ENCODE measurements around the gene TLCD5. TPM values are rescaled to one million over a fixed set of nuclear protein-coding genes. Genes with fewer than 3 reads are reported as not detected.

TLCD5 gene
- total RNA-seq, 1 experiment from 2014 or later: 7.1 TPM

DNA sequence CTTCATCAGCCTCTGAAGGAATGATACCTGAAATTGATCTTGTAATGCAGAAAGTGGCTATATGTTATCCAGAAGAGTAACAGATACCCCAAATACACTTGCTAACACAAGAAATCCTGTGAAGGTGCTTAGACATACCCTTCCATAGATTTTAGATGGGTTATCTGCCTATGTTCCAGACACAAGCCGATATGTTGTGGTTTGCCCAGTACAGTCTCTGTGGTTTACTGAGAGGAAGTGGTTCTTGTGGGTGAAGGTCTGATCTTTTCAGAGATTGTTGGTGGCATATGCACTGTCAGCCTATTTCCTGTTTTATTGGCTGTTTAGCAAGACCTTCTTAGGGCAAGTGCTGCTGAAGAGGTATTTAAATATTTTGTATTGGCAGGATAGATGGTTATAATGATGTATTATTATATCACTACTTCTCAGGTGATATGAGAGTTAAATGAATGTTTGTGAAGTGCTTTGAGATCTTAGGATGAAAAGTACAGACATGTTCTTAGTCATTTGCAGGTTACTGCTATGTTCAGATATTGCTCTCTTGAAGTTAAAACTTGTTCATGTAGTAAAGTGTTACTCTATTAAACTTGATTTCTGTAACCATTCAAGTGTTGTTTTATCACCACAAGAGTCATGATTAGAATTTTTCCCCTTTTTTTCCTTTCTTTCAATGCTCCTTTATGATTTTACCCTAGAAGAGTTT is 19.4 kb downstream of the TLCD5 start:
- H2BK120ac ChIP-seq (ENCODE audit: low read depth, low read length, poor library complexity, severe bottlenecking): no peak overlapping the region
- H3K9me3 ChIP-seq (ENCODE audit: control insufficient read depth, low read depth, low read length): no peaks in the 10 kb centered on the region
- no peak overlapping the region for H2BK12ac ChIP-seq (ENCODE audit: insufficient read length, low read depth, low read length)
- no peaks in the 10 kb centered on the region for H4K20me1 ChIP-seq (ENCODE audit: control insufficient read depth, insufficient read depth, insufficient read length)
- no peak overlapping the region for H3K18ac ChIP-seq (ENCODE audit: insufficient read length, low read depth, low read length)
- H3K79me1 ChIP-seq (ENCODE audit: insufficient read depth, low read depth, low read length, poor library complexity, severe bottlenecking): peaks cover 7% of the 10 kb centered on the region
- H3K79me2 ChIP-seq (ENCODE audit: insufficient read depth, low read length): peaks cover 9% of the 10 kb centered on the region; the same call in 1 of the 2 replicates
- no peak overlapping the region for H2BK15ac ChIP-seq (ENCODE audit: low read depth, low read length)
- TF ChIP-seq, protein P1, sequence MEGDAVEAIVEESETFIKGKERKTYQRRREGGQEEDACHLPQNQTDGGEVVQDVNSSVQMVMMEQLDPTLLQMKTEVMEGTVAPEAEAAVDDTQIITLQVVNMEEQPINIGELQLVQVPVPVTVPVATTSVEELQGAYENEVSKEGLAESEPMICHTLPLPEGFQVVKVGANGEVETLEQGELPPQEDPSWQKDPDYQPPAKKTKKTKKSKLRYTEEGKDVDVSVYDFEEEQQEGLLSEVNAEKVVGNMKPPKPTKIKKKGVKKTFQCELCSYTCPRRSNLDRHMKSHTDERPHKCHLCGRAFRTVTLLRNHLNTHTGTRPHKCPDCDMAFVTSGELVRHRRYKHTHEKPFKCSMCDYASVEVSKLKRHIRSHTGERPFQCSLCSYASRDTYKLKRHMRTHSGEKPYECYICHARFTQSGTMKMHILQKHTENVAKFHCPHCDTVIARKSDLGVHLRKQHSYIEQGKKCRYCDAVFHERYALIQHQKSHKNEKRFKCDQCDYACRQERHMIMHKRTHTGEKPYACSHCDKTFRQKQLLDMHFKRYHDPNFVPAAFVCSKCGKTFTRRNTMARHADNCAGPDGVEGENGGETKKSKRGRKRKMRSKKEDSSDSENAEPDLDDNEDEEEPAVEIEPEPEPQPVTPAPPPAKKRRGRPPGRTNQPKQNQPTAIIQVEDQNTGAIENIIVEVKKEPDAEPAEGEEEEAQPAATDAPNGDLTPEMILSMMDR (conservative IDR thresholded peaks at IDR 0.05): no peak
- Mint-ChIP-seq H3K27me3 (ENCODE audit: low read depth) (no peaks in the 10 kb centered on the region), H3K27ac (no peak overlapping the region), H3K36me3 (ENCODE audit: insufficient read depth in 1 of 3, low read depth in 3 of 3) (no peaks in the 10 kb centered on the region), H3K9me3 (no peaks in the 10 kb centered on the region), H3K4me1 (peaks cover 22 to 23% of the 10 kb centered on the region in 2 experiments), H3K4me3 (no peak overlapping the region; a peak in 1 of 5 replicates)
- no peaks in the 10 kb centered on the region for H3K23me2 ChIP-seq (ENCODE audit: insufficient read length, low read depth, low read length, poor library complexity, severe bottlenecking)
- no peak overlapping the region for H3K23ac ChIP-seq (ENCODE audit: insufficient read length, low read depth, low read length)
- no peak overlapping the region for H3K56ac ChIP-seq (ENCODE audit: insufficient read length, low read depth, low read length)
- H2BK20ac ChIP-seq (ENCODE audit: low read depth, low read length, poor library complexity, severe bottlenecking): no peak overlapping the region
- no peaks in the 10 kb centered on the region for H3K27me3 ChIP-seq (ENCODE audit: insufficient read depth, low read length)
- H3K9ac ChIP-seq (ENCODE audit: extremely low read depth, insufficient read length, low read length): no peak overlapping the region
- no peak overlapping the region for H2AK5ac ChIP-seq (ENCODE audit: insufficient read length, low read length)
- no peak overlapping the region for H4K5ac ChIP-seq (ENCODE audit: insufficient read length, low read depth, low read length)
- no peak overlapping the region for H3K14ac ChIP-seq (ENCODE audit: insufficient read depth, low read length)
- H4K91ac ChIP-seq (ENCODE audit: insufficient read length, low read depth, low read length): no peak overlapping the region
- WGBS (ENCODE audit: extremely low coverage, insufficient read length, low lambda C conversion rate): no CpG with 5 or more reads among the region's 1 CpG
- no peak overlapping the region for H3K4me2 ChIP-seq (ENCODE audit: insufficient read depth, insufficient read length, low read length)
- no peak for DNase-seq
- no peak overlapping the region for H3T11ph ChIP-seq (ENCODE audit: low read length)
- no peak overlapping the region for H2AFZ ChIP-seq (ENCODE audit: low read length)
- H3K4me1 ChIP-seq (ENCODE audit: insufficient read depth, low read length): peaks cover 5% of the 10 kb centered on the region; the same call in 1 of the 2 replicates
- no peak overlapping the region for H3K4ac ChIP-seq (ENCODE audit: low read depth, low read length)
- no peak overlapping the region for H4K8ac ChIP-seq (replicated peaks; ENCODE audit: insufficient read length, low read depth, low read length)
- no peak overlapping the region for H3K27ac ChIP-seq (ENCODE audit: insufficient read length, low read depth, low read length)
- H2BK5ac ChIP-seq (ENCODE audit: insufficient read length, low read length): no peak overlapping the region
